Central memory CD8-positive, alpha-beta T cell (primary cell): Measurements from ENCODE around the gene AAMDC.
"Not testable (repeated sequence)": the region's sequence is repeated elsewhere in the genome, so short reads cannot be mapped to it uniquely, and the experiment has no call there.

Experiments
- ATAC-seq: fragments of 150-1000 bp; cut with Tn5 transposase; replicated peaks from 2 replicates; pipeline ENCODE4 v1.10.0; 2022; ENCODE audit warnings: mild to moderate bottlenecking, moderate FRiP score, moderate number of reproducible peaks; ENCODE audit not compliant: poor library complexity, severe bottlenecking; ENCODE audit errors: extremely low read depth
- DNase-seq, 2 donors: peaks; one replicate each; pipeline ENCODE4 v3.0.0; 2021; ENCODE audit warnings: low spot score in 2 of 2
- H3K27ac Mint-ChIP-seq: one replicate; pipeline ENCODE4 v1.8.0; 2022; ENCODE audit warnings: low read depth, mild to moderate bottlenecking, moderate library complexity, mixed read lengths
- H3K27me3 Mint-ChIP-seq: one replicate; pipeline ENCODE4 v1.8.0; 2022; ENCODE audit warnings: mixed read lengths
- H3K36me3 Mint-ChIP-seq: one replicate; pipeline ENCODE4 v1.8.0; 2022; ENCODE audit warnings: mild to moderate bottlenecking, moderate library complexity, mixed read lengths; ENCODE audit not compliant: insufficient read depth
- H3K4me1 Mint-ChIP-seq: one replicate; pipeline ENCODE4 v1.8.0; 2022; ENCODE audit warnings: mixed read lengths
- H3K4me3 Mint-ChIP-seq: one replicate; pipeline ENCODE4 v1.8.0; 2022; ENCODE audit warnings: mild to moderate bottlenecking, moderate library complexity, mixed read lengths
- H3K9me3 Mint-ChIP-seq: one replicate; pipeline ENCODE4 v1.8.0; 2022; ENCODE audit warnings: mixed read lengths

Gene AAMDC

GRCh38 chr11:77828926-77829325, 8.0 kb downstream of the AAMDC start:
- no peaks in the 10 kb centered on the region for H3K9me3 Mint-ChIP-seq
- peak overlapping the region; percentile 72 for H3K27ac Mint-ChIP-seq
- H3K27me3 Mint-ChIP-seq: no peaks in the 10 kb centered on the region

DNA sequence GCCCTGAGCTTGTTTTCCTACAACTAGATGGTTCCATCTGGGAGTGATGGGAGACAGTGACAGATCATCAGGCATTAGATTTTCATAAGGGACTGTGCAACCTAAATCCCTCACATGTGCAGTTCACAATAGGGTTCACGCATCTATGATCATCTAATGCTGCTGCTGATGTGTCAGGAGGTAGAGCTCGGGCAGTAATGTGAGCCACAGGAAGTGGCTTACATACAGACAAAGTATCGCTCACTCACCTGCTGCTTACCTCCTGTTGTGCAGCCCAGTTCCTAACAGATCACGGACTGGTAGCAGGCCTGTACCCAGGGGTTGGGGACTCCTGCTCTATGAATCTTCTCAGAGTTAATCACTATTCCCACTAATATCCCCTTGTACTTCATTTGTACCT, 12.4 kb downstream of the AAMDC start:
- no peaks in the 10 kb centered on the region for H3K27me3 Mint-ChIP-seq
- peaks cover 7% of the 10 kb centered on the region for H3K4me1 Mint-ChIP-seq
- no peaks in the 10 kb centered on the region for H3K9me3 Mint-ChIP-seq
- no peaks in the 10 kb centered on the region for H3K36me3 Mint-ChIP-seq
- no peak overlapping the region for H3K4me3 Mint-ChIP-seq
- ATAC-seq: peak; percentile 28
- H3K27ac Mint-ChIP-seq: no peak overlapping the region
- no peak for DNase-seq

More at GRCh38 chr11:77828926-77829325, 8.0 kb downstream of the AAMDC start:
- DNase-seq (no peak), ATAC-seq (no peak)
- peaks cover 7% of the 10 kb centered on the region for H3K4me1 Mint-ChIP-seq
- peaks cover 3% of the 10 kb centered on the region for H3K36me3 Mint-ChIP-seq
- no peak overlapping the region for H3K4me3 Mint-ChIP-seq

- no peak for DNase-seq
- no peak for ATAC-seq
- no peaks in the 10 kb centered on the region for H3K4me1 Mint-ChIP-seq
- H3K27me3 Mint-ChIP-seq: no peaks in the 10 kb centered on the region
- H3K36me3 Mint-ChIP-seq: peaks cover 4% of the 10 kb centered on the region
- no peak overlapping the region for H3K4me3 Mint-ChIP-seq
- no peak overlapping the region for H3K27ac Mint-ChIP-seq
- peaks cover 13% of the 10 kb centered on the region for H3K9me3 Mint-ChIP-seq
Measured at GRCh38 chr11:77842441-77843121, 21.6 kb downstream of the AAMDC start.

DNA sequence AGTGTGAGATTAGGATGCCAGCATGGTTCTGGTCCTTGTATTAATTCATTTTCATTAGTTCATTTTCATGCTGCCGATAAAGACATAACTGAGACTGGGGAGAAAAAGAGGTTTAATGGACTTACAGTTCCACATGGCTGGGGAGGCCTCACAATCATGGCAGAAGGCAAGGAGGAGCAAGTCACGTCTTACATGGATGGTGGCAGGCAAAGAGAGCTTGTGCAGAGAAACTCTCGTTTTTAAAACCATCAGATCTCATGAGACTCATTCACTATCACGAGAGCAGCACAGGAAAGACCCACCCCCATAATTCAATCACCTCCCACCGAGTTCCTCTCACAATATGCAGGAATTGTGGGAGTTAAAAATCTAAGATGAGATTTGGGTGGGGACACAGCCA, 22.8 kb downstream of the AAMDC start:
- not testable (repeated sequence) for H3K27ac Mint-ChIP-seq, DNase-seq, H3K27me3 Mint-ChIP-seq, H3K36me3 Mint-ChIP-seq, ATAC-seq, H3K4me3 Mint-ChIP-seq, H3K4me1 Mint-ChIP-seq
- H3K9me3 Mint-ChIP-seq: peaks cover 13% of the 10 kb centered on the region

DNA sequence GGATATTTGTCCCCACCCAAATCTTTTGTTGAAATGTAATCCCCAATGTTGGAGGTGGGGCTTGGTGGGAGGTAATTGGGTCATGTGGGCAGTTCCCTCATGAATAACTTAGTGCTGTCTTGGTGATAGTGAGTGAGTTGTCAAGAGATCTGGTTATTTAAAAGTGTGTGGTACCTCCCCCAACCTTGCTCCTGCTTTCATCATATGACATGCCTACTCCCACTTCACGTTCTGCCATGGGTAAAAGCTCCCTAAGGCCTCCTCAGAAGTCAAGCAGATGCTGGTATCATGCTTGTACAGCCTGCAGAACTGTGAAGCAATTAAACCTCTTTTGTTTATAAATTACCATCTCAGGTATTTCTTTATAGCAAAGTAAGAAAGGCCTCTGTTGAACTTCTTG, 30.6 kb downstream of the AAMDC start:
- DNase-seq: no peak
- Mint-ChIP-seq H3K4me3 (no peak overlapping the region), H3K4me1 (no peaks in the 10 kb centered on the region), H3K27ac (no peak overlapping the region), H3K27me3 (no peaks in the 10 kb centered on the region), H3K36me3 (peaks cover 7% of the 10 kb centered on the region), H3K9me3 (no peaks in the 10 kb centered on the region)
- ATAC-seq: no peak

GRCh38 chr11:77854838-77855237, 33.9 kb downstream of the AAMDC start:
- peak overlapping the region; percentile 49 for H3K27ac Mint-ChIP-seq
- no peak for ATAC-seq
- DNase-seq: no peak
- H3K36me3 Mint-ChIP-seq: peaks cover 5% of the 10 kb centered on the region
- H3K4me3 Mint-ChIP-seq: no peak overlapping the region
- no peaks in the 10 kb centered on the region for H3K9me3 Mint-ChIP-seq
- H3K27me3 Mint-ChIP-seq: no peaks in the 10 kb centered on the region
- no peaks in the 10 kb centered on the region for H3K4me1 Mint-ChIP-seq

GRCh38 chr11:77857906-77858457, 37.0 kb downstream of the AAMDC start:
- not testable (repeated sequence) for H3K4me1 Mint-ChIP-seq, H3K4me3 Mint-ChIP-seq, H3K27ac Mint-ChIP-seq, H3K36me3 Mint-ChIP-seq, ATAC-seq, H3K9me3 Mint-ChIP-seq, DNase-seq, H3K27me3 Mint-ChIP-seq

DNA sequence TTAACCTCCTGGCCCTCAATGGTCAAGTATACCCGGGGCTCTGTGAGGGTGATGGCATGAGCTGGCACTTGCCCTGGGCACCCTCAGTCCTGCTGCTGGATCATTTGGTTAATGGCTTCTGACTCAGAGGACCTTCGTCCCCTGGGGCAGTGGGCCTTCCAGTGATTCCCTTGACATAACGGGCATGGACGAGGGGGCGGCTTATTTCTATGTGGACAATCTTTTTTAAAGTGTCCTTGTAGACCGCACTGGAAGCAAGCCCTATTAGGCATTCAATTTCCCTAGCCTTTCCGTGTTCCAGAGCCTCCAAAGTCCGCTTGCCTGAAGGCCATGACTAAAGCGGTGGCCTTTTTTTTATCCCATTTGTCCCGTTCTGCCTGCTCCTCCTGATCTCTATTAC, 40.5 kb downstream of the AAMDC start:
- not testable (repeated sequence) for ATAC-seq, H3K4me3 Mint-ChIP-seq, H3K9me3 Mint-ChIP-seq, H3K27ac Mint-ChIP-seq, DNase-seq, H3K4me1 Mint-ChIP-seq, H3K27me3 Mint-ChIP-seq, H3K36me3 Mint-ChIP-seq

DNA sequence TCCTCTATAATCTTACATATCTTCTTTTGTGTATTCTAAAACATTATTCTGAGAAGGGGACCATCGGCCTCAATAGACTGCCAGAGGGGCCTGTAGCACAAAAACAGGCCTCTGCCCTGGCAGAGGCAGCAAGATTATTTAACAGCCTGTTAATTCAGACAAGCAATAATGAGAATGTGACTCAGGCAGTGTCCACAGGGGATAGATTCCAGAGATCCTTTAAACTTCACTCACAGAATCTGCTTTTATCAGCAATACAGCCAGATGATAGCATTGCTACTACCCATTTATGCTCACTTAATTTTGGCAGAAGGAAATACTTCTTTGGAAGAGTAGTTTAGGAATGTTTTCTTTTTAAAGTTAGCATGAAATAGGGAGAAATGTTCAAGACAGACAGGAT, 44.9 kb downstream of the AAMDC start:
- DNase-seq (no peak), ATAC-seq (no peak)
- H3K27ac Mint-ChIP-seq: no peak overlapping the region
- H3K9me3 Mint-ChIP-seq: no peaks in the 10 kb centered on the region
- no peaks in the 10 kb centered on the region for H3K27me3 Mint-ChIP-seq
- H3K4me1 Mint-ChIP-seq: no peaks in the 10 kb centered on the region
- H3K4me3 Mint-ChIP-seq: no peak overlapping the region
- peaks cover 6% of the 10 kb centered on the region for H3K36me3 Mint-ChIP-seq

DNA sequence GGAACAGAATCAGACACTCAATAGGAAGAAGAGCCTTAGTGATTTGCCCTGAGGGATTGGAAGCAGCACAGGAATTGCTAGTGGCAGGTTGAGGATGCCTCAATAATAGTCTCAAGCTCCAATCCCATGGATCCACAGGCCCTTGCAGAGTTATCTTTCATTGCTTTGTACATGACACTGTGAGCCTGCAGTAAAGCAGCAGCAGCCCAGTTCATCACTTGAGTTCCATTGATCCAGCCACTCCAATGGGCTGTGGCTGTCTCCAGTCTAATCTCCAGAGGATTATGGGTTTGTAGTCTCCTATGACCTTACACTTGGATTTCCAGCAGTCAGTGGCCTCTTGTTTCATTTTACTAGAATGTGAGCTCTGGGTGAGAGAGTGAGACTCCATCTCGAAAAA, 45.4 kb downstream of the AAMDC start:
- no peak for DNase-seq
- H3K27ac Mint-ChIP-seq: no peak overlapping the region

GRCh38 chr11:77868744-77869143, 47.8 kb downstream of the AAMDC start:
- Mint-ChIP-seq H3K27ac (no peak overlapping the region), H3K9me3 (no peaks in the 10 kb centered on the region), H3K4me1 (no peaks in the 10 kb centered on the region), H3K36me3 (peaks cover 7% of the 10 kb centered on the region), H3K27me3 (no peaks in the 10 kb centered on the region), H3K4me3 (no peak overlapping the region)
- no peak for DNase-seq
- ATAC-seq: no peak

More for the DNA sequence above, 45.4 kb downstream of the AAMDC start:
- Mint-ChIP-seq H3K4me1 (no peaks in the 10 kb centered on the region), H3K9me3 (no peaks in the 10 kb centered on the region), H3K36me3 (peaks cover 7% of the 10 kb centered on the region), H3K4me3 (no peak overlapping the region), H3K27me3 (no peaks in the 10 kb centered on the region)
- no peak for ATAC-seq

- Mint-ChIP-seq H3K9me3 (no peaks in the 10 kb centered on the region), H3K27me3 (no peaks in the 10 kb centered on the region), H3K36me3 (peaks cover 9% of the 10 kb centered on the region), H3K27ac (no peak overlapping the region), H3K4me1 (no peaks in the 10 kb centered on the region), H3K4me3 (no peak overlapping the region)
- ATAC-seq (no peak), DNase-seq (no peak)
Measured at GRCh38 chr11:77871855-77872254, 50.9 kb downstream of the AAMDC start.

- H3K27ac Mint-ChIP-seq: no peak overlapping the region
- DNase-seq (no peak), ATAC-seq (no peak)
- no peak overlapping the region for H3K4me3 Mint-ChIP-seq
- no peaks in the 10 kb centered on the region for H3K9me3 Mint-ChIP-seq
- H3K27me3 Mint-ChIP-seq: no peaks in the 10 kb centered on the region
- no peaks in the 10 kb centered on the region for H3K4me1 Mint-ChIP-seq
- H3K36me3 Mint-ChIP-seq: peaks cover 11% of the 10 kb centered on the region
Measured at GRCh38 chr11:77873345-77873744, 52.4 kb downstream of the AAMDC start.
